HG02852 (cell line): ENCODE results near the gene SCLY.

Source experiments
- ATAC-seq: cut with Tn5 transposase; IDR thresholded peaks from one replicate; pipeline ENCODE4 v1.9.1; 2021; ENCODE audit warnings: mild to moderate bottlenecking, moderate library complexity; ENCODE audit not compliant: unreplicated experiment

The SCLY gene

DNA sequence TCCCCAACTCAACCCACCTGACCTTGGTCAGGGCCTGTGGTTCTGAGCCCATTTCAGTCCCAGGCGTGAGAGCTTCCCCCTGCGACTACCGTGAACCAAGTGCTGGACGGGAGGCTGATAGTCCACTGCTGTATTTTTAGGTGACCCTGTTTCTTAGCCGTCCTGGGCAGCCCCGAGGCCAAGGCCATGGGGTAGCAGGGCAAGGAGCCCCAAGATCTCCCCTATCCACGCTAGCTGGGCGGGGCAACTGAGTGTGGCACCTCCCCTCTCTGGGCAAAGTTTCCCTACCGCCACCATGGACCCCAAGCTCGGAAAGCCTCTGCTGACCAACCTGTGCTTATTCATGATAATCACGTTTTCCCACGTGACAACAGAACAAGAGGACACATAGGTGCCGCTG, 77.1 kb downstream of the SCLY start:
- ATAC-seq: no peak

DNA sequence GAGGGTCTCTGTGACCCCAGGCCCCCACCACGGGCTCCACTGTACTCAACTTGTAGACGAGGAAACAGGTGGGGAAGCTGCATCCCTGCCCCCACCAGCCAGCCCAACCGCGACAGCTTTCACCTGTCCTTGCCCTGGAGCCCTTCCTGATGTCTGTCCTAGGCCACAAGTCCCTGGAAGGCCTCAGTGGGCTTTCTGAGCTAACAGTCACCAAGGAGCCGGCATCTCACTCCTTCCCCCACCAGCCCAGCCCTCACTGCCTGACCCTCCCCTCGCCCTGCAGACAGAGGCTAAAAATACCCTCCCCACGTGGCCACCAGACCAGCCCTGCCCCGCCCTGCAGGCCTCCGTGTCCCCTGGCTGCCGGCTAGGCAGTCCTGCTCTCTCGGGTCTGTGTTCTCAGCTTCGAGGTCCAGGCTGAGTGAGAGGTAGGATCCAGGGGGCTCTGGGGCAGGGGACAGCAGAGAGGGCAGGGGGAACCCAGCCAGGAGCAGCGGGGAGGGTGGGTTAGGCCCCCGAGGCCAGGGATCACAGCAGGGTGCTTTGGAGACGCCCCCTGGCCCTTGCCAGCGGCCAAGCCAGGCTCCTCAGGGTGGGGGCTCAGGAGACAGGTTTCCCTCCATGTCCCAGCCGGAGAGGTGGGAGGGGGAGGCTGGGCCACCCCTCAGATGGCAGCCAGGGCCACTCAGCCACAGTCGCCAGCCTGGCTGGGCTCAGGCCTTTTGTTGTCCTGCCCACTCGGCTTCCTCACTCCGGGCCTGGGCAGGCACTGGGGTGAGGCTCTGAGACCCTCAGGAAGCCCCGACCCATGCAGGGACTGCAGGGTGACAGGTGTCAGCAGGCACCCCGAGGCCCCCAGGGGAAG, 77.8 kb downstream of the SCLY start, which contains the start of gene KLHL30:
Gene KLHL30 (plus strand): TSS at position 338 of the 865 bp plus-strand sequence. CDS start 2,087 bp downstream, outside the sequence.
- no peak for ATAC-seq

DNA sequence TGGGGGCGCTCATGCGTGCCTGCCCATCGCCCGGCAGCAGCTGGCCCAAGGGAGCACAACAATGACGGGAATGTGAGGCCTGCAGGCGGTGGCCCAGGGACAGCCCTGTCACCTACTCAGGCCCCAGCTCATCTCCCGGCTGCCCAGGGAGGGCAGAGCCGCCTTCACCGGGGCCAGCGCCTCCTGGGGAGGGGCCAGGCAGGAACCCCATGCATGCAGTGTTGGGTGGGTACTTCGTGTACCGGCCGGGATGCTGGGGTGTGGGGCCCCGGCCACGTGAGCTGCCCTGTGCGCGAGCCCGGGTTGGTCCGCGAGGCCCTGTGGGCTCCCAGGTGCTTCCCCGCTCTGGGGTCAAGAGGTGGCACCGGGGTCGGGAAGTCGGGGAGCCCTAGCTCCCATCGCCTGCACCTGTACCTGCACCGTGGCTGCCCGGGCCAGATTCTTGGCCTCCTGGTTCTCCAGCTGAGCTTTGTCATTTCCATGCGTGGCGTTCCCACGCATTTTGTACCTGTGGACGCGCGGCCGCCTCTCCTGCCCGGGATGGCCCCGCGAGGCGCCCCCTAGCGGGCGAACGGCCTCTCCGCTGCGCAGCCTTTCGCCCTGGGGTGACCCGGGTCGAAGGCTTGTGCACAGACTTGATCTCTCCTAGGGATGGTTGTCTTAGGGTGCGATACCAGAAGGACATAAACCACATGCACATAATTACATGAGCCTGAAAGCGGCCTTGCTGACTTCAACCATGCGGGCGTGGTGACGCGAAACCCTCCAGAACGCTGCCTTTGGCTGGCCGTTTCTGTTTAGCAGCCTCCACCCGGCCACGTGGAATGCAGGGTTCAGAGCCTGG, 78.6 kb downstream of the SCLY start:
- no peak for ATAC-seq

DNA sequence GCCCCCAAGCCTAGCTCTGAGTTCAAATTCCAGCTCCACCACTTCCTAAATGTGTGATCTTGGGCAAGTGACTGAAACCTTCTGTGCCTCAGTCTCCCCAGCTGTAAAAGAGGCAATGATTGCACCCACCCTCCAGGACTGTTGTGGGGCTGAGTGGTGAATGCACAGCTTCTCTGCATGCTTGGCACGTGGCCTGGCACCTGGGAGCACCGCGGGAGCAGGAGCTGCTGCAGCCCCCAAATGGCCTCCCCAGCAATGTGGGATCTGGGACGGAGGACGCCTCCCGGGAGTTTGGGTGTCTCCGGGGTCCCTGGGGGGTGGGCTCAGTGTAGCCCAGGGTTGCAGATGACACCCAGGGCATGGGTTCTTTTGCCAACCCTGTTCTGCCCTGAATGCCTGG, 79.2 kb downstream of the SCLY start:
- ATAC-seq: no peak

DNA sequence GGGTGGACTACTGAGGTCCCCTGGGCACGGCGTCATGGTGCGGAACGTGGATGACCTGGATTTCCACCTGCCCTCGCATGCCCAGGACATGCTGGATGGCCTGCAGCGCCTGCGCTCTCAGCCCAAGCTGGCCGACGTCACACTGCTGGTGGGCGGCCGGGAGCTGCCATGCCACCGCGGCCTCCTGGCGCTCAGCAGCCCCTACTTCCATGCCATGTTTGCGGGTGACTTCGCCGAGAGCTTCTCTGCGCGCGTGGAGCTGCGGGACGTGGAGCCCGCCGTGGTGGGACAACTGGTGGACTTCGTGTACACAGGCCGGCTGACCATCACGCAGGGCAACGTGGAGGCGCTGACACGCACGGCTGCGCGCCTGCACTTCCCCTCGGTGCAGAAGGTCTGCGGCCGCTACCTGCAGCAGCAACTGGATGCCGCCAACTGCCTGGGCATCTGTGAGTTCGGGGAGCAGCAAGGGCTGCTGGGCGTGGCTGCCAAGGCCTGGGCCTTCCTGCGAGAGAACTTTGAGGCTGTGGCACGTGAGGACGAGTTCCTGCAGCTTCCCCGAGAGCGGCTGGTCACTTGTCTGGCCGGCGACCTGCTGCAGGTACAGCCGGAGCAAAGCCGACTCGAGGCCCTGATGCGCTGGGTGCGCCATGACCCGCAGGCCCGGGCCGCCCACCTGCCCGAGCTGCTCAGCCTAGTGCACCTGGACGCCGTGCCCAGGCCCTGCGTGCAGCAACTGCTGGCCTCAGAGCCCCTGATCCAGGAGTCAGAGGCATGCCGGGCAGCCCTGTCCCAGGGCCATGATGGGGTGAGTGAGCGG, 80.1 kb downstream of the SCLY start:
- no peak for ATAC-seq

DNA sequence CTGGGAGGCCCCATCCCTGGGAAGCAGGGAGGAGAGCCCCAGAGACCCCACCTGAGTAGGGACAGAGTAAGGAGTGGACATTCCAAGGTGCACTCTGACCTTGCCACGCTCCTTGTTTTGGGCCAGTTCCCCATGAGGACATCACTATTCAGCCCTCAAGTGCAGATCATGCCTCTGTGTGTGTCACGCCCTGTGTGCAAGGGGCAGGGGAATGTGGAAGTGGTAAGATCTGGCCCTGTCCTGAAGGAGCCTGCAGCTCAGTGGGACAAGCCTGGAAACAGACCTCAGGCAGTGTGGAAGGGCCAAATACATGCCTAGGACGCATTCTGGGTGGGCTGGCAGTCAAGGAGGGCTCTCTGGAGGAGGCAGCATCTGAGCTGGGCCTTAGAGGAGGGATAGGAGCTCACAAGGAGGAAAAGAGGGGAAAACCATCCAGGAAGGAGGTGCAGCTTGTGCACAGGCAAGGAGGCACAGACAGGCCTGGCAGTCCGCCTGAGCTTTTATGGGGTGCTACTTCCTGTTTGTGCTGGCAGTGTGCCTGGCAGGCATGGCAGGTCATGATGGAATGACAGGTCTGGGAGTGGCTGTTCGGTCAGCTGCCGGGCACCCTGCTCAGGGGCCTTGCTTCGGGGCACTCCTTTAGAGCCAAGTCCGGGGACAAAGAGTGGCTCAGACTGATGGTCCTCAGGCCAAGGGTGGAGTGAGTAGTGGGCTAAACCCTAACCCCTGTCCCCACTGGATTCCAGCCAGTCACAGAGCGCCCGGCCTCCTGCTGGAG, 80.9 kb downstream of the SCLY start:
- ATAC-seq: no peak

DNA sequence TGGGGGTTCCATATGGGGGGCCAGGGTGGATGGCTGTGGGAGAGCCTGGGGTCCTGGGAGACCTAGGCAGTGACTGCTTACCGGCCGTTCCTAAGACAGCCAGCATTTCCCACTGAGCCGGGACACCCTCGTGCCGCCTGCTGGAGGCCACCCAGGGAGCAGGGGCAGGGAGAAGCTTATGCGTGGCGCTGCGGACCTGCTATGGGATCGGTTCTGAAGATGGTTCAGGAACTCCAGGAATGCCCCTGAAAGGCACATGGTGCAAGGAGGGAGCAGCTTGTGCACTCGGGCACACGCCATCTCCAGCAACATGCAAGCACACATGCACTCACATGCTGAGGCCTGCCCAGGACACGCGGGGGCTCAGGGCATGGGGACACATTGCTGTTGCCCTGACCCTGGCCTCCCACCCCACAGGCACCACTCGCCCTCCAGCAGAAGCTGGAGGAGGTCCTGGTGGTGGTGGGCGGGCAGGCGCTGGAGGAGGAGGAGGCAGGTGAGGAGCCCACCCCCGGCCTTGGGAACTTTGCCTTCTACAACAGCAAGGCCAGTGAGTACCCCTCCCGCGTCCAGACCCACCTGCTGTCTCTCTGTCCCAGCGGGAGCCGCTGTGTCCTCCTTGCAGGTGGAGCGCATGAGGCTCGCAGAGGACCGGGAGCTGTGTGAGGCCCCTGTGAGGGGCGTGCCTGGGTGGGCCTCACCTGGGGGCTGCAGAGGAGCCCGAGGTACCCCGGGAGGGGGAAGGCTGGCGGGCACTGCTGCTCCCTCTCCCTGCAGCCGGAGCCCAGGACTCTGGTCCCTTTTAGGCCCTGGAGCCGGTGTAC, 81.8 kb downstream of the SCLY start:
- ATAC-seq: no peak

DNA sequence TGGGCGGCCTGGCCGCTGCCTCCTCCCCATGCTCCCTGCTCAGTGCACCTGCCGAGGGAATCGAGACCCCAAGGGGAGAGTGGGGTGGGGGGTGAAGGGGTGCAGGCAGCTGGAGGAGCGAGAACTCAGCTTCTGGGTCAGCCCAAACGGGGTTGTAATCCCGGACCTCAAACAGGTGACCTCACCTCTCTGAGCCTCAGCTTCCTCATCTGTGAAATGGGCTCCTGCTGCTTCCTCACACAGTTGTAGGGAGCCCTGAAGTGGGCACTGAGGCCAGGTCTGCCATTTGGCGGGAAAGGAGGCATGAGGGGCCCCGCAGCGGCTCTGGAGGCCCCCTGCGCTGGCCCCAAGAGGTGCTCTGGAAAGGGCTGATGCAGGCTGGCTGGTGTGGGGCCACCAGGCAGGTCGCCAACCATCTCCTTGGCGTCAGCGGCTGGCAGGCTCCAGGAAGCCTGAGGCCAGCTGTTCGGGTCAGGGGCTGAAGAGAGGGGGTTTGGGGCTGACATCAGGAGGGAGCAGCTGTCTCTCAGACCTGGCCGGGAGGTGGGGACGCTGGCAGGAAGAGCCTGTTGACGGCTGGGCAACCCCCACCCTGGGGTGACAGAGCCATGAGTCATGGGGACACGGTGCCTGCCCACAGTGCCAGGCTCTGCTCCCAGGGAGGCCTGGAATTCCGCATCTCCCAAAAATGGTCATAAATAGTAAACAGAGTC, 82.6 kb downstream of the SCLY start:
- no peak for ATAC-seq

DNA sequence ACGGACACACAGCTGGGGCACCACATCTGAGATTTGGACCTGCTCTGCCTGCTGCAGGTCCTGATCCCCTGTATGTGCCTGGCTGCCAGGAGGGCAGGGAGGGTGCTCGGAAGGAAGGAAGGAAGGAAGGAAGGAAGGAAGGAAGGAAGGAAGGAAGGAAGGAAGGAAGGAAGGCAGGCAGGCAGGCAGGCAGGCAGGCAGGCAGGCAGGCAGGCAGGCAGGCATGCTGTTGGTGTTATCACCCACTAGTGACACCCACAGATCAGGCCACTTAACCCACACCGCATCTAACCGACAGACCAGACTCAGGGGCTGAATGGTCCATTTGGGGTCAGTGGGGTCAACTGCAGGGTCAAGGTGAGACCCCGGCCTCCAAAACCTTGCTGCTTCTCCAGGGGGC, 83.5 kb downstream of the SCLY start:
- no peak for ATAC-seq

DNA sequence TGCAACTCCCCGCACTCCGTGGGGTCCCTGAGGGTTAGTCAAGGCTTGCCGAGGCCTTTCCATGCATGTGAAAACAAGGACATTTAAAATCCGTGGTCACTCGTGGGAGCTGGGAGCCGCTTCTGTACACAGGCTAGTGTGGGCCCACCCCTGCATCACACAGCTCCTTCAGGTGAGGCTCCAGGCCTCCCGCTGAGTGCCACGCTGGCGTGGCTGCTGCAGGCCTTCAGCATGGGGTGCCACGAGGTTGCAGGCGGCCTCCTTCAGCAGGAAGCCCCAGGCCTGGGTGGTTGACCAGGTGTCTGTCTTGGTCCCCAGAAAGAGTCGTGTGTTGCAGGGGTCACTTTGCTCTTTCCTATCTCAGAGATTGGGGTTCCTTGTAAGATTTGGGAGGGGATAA, 84.2 kb downstream of the SCLY start:
- no peak for ATAC-seq

DNA sequence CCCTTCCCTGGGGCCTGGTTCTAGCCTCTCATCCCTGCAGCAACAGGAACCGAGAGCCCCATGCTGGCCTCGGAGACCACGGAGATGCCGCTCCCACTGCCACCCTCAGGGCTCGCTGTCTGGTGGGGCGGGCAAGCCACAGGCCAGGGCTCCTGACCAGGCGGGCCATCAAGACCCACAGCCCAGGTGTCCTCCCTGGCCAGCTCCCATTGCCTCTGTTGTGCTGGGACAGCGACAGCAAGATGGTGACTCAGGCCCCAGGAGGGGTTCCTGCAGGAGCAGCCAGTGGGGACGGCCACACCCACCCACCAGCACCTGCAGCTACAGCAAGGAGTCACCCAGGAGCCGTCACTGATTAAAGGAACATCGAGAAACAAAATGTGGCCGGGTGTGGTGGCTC, 85.0 kb downstream of the SCLY start:
- no peak for ATAC-seq

DNA sequence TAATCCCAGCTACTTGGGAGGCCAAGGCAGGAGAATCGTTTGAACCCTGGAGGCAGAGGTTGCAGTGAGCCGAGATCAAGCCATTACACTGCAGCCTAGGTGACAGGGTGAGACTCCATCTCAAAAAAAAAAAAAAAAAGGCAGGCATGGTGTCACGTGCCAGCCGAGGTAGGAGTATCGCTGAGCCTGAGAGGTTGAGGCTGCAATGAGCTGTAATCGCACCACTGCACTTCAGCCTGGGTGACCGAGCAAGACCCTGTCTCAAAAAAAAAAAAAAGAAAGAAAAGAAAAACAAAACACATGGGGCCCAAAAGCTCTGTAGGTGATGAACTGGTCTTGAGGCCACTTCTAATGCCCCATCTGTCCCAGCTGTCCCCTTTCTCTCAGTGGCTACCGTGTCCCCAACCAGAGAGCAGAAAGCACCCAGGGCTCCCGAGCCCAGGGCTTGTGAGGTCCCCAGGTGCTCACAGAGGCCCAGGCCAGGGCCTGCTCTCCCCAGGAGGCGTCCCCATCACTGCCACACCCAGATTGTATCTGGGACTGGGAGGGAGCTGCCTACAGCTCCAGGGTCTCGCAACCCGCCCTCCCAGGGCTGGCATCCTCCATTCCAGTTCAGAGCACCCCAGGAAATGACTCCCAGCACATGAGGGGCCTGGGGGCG, 86.2 kb downstream of the SCLY start:
- ATAC-seq: no peak

DNA sequence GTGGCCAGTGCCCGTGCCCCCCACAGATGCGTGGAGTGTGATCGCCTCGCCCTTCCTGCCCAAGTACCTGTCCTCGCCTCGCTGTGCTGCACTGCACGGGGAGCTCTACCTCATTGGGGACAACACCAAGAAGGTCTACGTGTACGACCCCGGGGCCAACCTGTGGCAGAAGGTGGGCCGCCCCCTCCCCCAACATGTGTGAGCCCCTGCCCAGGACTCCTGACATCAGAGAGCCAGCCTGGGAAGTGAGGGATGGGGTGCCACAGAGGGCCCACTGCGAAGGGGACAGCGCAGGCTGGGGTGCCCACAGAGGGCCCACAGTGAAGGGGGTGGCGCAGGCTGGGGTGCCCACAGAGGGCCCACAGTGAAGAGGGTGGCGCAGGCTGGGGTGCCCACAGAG, 88.2 kb downstream of the SCLY start:
- ATAC-seq: no peak
